OCI-LY7 (cell line): ENCODE measurements around the gene ACACA. TPM values are rescaled to one million over a fixed set of nuclear protein-coding genes. Genes with fewer than 3 reads are reported as not detected.

ENCODE experiments used
- BruUV-seq: library from RNA; stranded (reverse); fragments of 400-500 nt; replicated peaks from 2 replicates; lab custom pipeline; 2021; lab: Mats Ljungman, UMichigan
- CTCF ChIA-PET: fragments of 300-600 bp; sonication (Branson Sonifier 250); formaldehyde crosslinking; loops from one replicate; lab custom pipeline; 2022; ENCODE audit warnings: antibody characterized with exemption; ENCODE audit not compliant: unreplicated experiment; lab: Charles Lee
- POLR2A ChIA-PET: fragments of 300-600 bp; sonication (Branson Sonifier 250); formaldehyde crosslinking; loops from one replicate; lab custom pipeline; 2022; ENCODE audit warnings: antibody characterized with exemption; lab: Charles Lee
- DNase-seq: peaks from one replicate; pipeline ENCODE4 v3.0.0-alpha.2; 2015; ENCODE audit warnings: low spot score
- H2AFZ ChIP-seq: fragments of 200-600 bp; sonication (generic), shearing (Covaris generic); 2 replicates; pipeline ENCODE4 v1.6.1; 2014; ENCODE audit warnings: mild to moderate bottlenecking, antibody characterized with exemption, low read length, moderate library complexity
- H3K27ac ChIP-seq: fragments of 200-600 bp; sonication (generic); 2 replicates; pipeline ENCODE4 v1.5.1; 2014; ENCODE audit warnings: mixed run types, low read depth, mild to moderate bottlenecking, moderate library complexity, low read length, inconsistent platforms; ENCODE audit not compliant: poor library complexity, severe bottlenecking
- H3K36me3 ChIP-seq: fragments of 200-600 bp; sonication (generic); 2 replicates; pipeline ENCODE4 v1.6.1; 2014; ENCODE audit warnings: mild to moderate bottlenecking, antibody characterized with exemption, low read length, moderate library complexity, mixed read lengths; ENCODE audit not compliant: insufficient read depth
- H3K4me1 ChIP-seq: fragments of 200-600 bp; sonication (generic); 2 replicates; pipeline ENCODE4 v1.5.1; 2014; ENCODE audit warnings: mild to moderate bottlenecking, low read length; ENCODE audit not compliant: insufficient read depth, poor library complexity, severe bottlenecking
- H3K4me2 ChIP-seq: fragments of 200-600 bp; sonication (generic); 2 replicates; pipeline ENCODE4 v1.6.1; 2014; ENCODE audit warnings: mild to moderate bottlenecking, low read length
- H3K4me3 ChIP-seq: fragments of 200-600 bp; sonication (generic); 2 replicates; pipeline ENCODE4 v1.5.1; 2014; ENCODE audit warnings: mild to moderate bottlenecking, low read depth, low read length; ENCODE audit not compliant: poor library complexity, severe bottlenecking
- H3K79me2 ChIP-seq: fragments of 200-600 bp; sonication (generic); 2 replicates; pipeline ENCODE4 v1.6.1; 2016; ENCODE audit warnings: low read depth, mild to moderate bottlenecking, low read length, moderate library complexity, mixed read lengths; ENCODE audit not compliant: insufficient read depth
- H3K9me2 ChIP-seq: fragments of 200-600 bp; sonication (generic); 2 replicates; pipeline ENCODE4 v1.6.1; 2016; ENCODE audit warnings: mild to moderate bottlenecking, low read length, mixed read lengths; ENCODE audit not compliant: insufficient read depth
- H3K9me3 ChIP-seq: fragments of 200-600 bp; sonication (generic); 2 replicates; pipeline ENCODE4 v1.6.1; 2014; ENCODE audit warnings: mild to moderate bottlenecking, mixed run types, low read length, mixed read lengths
- H4K20me1 ChIP-seq: fragments of 200-600 bp; sonication (generic); 2 replicates; pipeline ENCODE4 v1.6.1; 2014; ENCODE audit warnings: mild to moderate bottlenecking, antibody characterized with exemption, low read length, moderate library complexity, mixed read lengths; ENCODE audit not compliant: insufficient read depth
- EZH2phosphoT487 ChIP-seq: fragments of 200-600 bp; sonication (generic); IDR thresholded peaks from 2 replicates; pipeline ENCODE4 v1.6.1; 2018; ENCODE audit warnings: low read depth, borderline replicate concordance, mild to moderate bottlenecking, mixed run types, antibody characterized with exemption, low read length, moderate library complexity, mixed read lengths
- intact Hi-C: fragments of 100-400 bp; cut with micrococcal nuclease; formaldehyde crosslinking; loops from one replicate; pipeline ENCODE4 v1.10.0; 2022; ENCODE audit not compliant: unreplicated experiment
- total RNA-seq, 2 experiments: library from RNA; depleted of rRNA in 1 of 2; stranded (reverse); fragments of >200 nt in 1 of 2; shearing (Covaris generic) in 1 of 2; gene quantifications; 2 replicates each; pipeline ENCODE4 v1.2.3, GENCODE V29; 2014 to 2022
- TF ChIP-seq, protein P1 (sequence below): fragments of 200-600 bp; sonication (generic); conservative IDR thresholded peaks from 2 replicates; pipeline ENCODE4 v1.5.1; 2014; ENCODE audit warnings: mild to moderate bottlenecking, antibody characterized with exemption, low read length, moderate library complexity, mixed read lengths

The ACACA gene
- total RNA-seq, 2 experiments from 2014 or later: 32.1 to 98.3 TPM

DNA sequence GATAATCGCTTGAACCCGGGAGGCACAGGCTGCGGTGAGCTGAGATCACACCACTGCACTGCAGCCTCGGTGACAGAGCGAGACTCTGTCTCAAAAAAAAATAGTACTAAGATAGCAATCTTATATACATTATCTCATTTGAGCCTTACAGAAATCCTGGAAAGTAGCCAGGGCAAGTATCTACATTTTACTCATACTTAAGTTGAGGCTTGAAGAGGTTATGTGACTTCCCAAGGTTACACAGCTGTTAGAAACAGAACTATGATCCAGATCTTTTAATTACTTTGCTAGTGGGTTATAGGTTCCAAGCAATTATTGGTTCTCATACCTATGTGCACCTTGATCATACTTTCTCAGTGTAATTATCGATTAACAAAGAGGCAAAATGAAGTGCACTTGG, 15.5 kb downstream of the ACACA start:
- TF ChIP-seq, protein P1, sequence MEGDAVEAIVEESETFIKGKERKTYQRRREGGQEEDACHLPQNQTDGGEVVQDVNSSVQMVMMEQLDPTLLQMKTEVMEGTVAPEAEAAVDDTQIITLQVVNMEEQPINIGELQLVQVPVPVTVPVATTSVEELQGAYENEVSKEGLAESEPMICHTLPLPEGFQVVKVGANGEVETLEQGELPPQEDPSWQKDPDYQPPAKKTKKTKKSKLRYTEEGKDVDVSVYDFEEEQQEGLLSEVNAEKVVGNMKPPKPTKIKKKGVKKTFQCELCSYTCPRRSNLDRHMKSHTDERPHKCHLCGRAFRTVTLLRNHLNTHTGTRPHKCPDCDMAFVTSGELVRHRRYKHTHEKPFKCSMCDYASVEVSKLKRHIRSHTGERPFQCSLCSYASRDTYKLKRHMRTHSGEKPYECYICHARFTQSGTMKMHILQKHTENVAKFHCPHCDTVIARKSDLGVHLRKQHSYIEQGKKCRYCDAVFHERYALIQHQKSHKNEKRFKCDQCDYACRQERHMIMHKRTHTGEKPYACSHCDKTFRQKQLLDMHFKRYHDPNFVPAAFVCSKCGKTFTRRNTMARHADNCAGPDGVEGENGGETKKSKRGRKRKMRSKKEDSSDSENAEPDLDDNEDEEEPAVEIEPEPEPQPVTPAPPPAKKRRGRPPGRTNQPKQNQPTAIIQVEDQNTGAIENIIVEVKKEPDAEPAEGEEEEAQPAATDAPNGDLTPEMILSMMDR: no peak
- no peak for TF ChIP-seq EZH2phosphoT487
- Histone ChIP-seq H3K27ac (no peak overlapping the region), H4K20me1 (no peaks in the 10 kb centered on the region), H2AFZ (no peak overlapping the region), H3K36me3 (no peaks in the 10 kb centered on the region), H3K9me3 (no peaks in the 10 kb centered on the region), H3K4me2 (no peak overlapping the region), H3K4me3 (no peak overlapping the region), H3K4me1 (no peaks in the 10 kb centered on the region), H3K9me2 (no peaks in the 10 kb centered on the region), H3K79me2 (no peaks in the 10 kb centered on the region)
- intact Hi-C loops: no loop called here
- no peak for DNase-seq
- ChIA-PET POLR2A (no interaction called here), CTCF (no interaction called here)
- no TSS peak for BruUV-seq

DNA sequence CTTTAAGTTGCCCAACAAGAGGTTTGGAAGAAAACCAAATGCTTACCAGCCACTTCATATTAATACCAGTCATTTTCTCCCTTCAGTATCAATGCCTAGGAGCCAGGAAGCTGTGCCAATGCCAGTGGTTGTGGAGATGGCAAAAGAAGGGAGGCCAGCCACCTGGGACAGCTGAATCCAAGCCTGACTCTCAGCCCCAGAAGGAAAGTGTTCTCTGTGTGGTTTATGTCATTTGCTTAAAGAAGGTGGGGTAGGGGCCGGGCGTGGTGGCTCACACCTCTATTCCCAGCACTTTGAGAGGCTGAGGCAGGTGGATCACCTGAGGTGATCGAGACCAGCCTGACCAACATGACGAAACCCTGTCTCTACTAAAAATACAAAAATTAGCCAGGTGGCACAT, 17.5 kb downstream of the ACACA start:
- no peak overlapping the region for H2AFZ ChIP-seq
- ChIA-PET POLR2A (no interaction called here), CTCF (no interaction called here)
- no TSS peak for BruUV-seq
- H3K27ac ChIP-seq: no peak overlapping the region
- no peak overlapping the region for H3K4me2 ChIP-seq
- no peak overlapping the region for H3K4me3 ChIP-seq
- no peaks in the 10 kb centered on the region for H3K4me1 ChIP-seq
- no peak for DNase-seq
- no peaks in the 10 kb centered on the region for H3K36me3 ChIP-seq
- H3K79me2 ChIP-seq: no peaks in the 10 kb centered on the region
- H3K9me3 ChIP-seq: no peaks in the 10 kb centered on the region
- intact Hi-C loops: no loop called here
- TF ChIP-seq, protein P1: no peak
- TF ChIP-seq EZH2phosphoT487: no peak
- H3K9me2 ChIP-seq: no peaks in the 10 kb centered on the region
- H4K20me1 ChIP-seq: no peaks in the 10 kb centered on the region

DNA sequence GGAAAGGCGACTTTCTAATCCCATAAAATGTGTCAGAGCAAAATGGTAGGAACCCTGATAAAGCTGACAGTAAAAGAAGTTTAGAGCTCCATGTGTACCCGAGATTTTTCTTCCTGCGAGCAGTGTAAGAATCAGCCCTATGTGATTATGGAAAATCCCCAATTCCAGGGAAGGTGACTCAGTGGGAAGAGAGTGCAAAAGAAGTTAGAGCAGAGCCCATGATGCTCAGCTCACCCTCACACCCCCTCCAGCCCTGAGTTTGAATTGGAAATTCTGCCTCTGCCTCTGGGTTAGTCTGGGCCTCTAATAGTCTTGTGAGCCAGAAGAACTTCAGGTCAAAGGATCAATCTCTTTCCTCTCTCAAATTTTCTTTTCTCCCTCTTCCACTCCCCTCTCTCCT, 18.4 kb downstream of the ACACA start:
- H3K27ac ChIP-seq: no peak overlapping the region
- H4K20me1 ChIP-seq: no peaks in the 10 kb centered on the region
- no peaks in the 10 kb centered on the region for H3K9me3 ChIP-seq
- no TSS peak for BruUV-seq
- no peaks in the 10 kb centered on the region for H3K36me3 ChIP-seq
- POLR2A ChIA-PET: no interaction called here
- CTCF ChIA-PET: no interaction called here
- no peak overlapping the region for H3K4me2 ChIP-seq
- intact Hi-C loops: no loop called here
- no peak for DNase-seq
- H3K79me2 ChIP-seq: no peaks in the 10 kb centered on the region
- H2AFZ ChIP-seq: no peak overlapping the region
- no peak for TF ChIP-seq EZH2phosphoT487
- TF ChIP-seq, protein P1: no peak
- no peaks in the 10 kb centered on the region for H3K4me1 ChIP-seq
- H3K4me3 ChIP-seq: no peak overlapping the region
- no peaks in the 10 kb centered on the region for H3K9me2 ChIP-seq
